NCI-H2196 treated with DMSO at 0.1 percent for 48 hours (cell line): ENCODE measurements around the gene WIPF1.

ENCODE experiments used
- DNase-seq: peaks from one replicate; lab custom pipeline; 2025; ENCODE audit not compliant: unreplicated experiment; lab: John Stamatoyannopoulos, UW

WIPF1 gene

DNA sequence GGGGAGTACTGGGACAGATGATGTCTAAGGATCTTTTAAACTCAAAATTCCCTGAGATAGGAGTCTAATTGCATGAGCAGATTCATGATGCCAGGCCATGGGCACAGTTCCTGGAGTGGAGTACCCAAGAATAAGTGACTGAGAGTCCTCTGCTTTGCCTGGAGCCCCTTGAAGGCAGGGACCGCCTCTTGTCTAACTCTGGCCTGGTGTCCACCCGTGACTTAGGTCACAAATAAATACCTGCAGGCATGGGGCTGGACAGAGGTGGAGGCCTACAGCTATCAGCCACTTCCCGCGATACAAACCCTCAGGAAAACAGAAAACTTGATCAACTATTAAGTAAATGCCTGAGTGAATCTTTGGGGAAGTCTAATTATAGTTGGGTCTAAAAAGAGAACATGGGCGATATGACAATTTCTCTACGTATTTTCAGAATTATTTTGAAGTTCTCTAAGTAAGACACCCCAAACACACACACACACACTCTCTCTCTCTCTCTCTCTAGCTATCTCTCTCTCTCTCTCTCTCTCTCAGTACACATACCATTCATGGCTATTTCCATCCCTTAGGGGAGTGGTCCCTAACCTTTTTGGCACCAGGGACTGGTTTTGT, 1.8 kb upstream of the WIPF1 start:
- no peak for DNase-seq

DNA sequence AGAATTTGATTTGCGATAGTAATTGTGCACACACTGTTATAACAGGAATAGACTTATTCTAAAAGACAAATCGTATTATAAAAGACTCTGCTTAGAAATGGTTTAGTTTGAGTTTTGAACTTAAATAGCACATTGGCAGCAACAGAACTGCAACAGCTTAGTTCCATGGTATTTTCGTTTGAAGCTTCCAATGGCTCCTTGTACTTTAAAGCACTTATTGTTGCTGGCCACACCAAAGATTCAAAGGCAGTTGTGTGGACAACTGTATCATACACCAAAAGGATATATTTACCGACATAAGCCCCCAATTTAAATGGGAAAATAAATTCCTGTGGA, 627 bp downstream of the WIPF1 start:
- no peak for DNase-seq

DNA sequence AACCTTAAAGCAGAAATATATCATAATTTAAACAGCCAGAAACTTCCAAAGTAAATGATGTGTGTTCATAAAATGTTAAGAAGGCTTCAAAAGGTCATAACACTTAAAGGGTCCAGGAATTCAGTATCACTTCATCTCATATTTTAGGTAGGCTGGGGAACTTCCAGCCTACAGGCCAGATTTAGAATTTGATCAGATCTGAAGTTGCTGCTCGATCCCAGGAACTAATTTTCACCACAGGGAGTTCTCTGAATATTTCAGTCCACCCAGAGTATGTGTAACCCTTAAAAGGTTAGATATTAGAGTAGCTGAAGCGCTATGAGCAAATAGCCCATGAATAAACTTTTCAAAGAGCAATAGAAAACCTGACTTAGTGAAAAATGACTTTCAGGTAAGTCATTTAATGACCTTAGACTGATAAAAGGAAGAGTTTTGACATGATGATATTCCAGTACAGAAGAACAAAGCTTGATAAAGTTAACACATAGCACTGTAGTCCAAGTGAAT, 1.7 kb downstream of the WIPF1 start:
- no peak for DNase-seq

DNA sequence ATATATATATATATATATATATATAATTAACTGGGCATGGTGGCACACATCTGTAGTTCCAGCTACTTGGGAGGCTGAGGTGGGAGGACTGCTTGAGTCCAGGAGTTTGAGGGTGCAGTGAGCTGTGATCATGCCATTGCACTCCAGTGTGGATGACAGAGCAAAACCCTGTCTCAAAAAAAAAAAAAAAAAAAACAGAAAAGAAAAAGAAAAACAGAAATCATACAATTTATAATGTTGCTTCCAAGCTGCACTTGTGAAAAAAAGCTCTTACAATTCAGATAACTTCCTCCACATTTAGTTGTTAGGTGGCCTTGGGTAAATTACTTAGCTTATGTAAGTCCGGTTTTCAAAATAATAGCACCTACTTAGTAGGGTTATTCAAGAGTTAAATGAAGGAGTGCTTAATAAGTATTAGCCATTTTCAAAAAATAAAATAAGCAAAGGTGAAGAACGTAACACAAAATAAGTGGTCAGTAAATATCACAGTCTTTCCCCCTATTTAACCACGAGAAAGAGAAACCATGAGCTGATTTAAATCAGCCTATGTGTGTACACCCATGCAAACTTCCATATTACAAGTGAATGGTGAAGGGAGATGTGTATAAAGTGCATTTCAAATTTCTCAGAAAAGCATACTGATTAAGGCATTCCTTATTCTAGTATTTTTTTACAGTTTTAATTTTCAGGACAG, 2.3 kb downstream of the WIPF1 start:
- no peak for DNase-seq

DNA sequence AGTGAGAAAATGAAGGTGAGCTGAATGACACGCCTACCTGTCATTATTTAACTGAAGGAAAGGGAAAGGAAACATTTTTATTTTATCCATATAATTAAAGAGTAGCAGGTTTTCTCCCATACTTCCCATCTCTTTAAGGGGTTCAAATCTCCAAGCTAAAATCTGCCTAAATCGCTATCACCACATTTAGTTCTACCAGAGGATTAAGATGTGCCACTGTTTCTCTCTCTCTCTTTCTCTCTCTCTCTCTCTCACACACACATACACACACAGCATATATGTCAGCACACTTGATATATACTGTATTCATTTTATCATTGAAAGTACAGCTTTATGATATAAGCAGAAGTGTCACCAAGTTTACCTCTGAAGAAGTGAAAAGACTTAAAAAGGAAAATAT, 3.1 kb downstream of the WIPF1 start:
- DNase-seq, result no peak

DNA sequence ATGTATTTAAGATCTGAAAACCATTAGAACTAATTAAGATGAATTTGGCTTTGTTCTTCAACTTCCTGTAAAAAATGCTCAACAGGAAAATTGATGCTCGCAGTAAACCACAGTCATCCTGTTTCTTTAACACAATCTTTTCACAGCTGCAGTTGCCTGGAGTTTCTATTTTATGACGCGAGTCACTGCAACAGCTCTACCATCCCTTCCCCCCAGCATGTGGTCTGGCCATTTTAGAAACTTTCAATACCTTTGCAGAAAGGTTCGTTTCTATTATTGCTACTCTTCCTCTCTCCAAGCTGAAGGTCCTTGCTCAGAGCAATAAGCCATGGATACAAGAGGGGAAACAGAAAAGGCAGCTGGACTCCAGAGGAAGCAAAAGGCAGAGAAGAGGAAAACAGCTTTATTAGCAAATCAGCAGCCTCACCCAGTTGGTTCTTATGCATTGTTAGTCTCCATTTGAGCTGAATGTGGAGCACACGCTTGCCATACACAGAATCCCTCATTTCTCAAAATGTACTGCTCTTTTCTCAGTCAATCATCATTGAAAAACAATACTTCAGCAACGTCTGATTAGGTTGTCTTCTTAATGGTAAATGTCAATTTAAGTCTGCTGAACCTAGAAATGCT, 3.9 kb downstream of the WIPF1 start:
- no peak for DNase-seq

DNA sequence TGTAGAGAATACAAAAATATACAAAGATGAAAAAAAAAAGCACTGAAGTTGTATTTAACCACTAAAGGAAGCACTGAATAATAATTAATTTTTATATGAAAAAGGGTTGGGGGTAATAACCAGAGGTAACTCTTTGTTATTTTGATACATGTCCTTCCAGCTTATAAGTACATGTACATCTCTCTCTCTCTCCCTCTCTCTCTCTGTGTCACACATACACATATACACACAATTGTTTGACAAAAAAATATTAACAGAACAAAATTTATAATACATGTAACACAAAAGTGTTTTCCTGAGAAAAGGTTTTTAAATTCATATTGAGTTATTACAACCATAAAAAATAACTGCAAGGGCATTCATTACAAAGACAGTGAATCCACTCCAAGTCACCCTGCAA, 4.6 kb downstream of the WIPF1 start:
- DNase-seq, result no peak

DNA sequence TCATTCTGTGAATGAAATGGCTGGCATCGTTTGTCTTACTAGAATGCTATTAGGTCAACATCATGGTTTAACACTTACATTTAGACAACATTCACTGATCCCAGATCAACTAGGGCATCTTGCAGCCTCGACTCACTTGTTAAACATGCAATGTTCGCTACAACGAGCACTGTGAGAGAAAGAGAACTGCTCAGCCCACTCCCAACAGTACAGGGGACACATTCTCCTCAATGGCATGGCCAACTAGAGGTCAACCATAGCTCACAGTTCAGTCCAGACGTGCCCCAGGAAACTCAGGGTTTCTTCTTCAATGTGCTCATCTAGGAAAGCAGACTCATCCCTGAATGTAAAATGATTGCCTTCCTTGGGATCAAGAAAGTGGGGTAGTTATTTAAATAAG, 5.9 kb downstream of the WIPF1 start:
- DNase-seq, result no peak

DNA sequence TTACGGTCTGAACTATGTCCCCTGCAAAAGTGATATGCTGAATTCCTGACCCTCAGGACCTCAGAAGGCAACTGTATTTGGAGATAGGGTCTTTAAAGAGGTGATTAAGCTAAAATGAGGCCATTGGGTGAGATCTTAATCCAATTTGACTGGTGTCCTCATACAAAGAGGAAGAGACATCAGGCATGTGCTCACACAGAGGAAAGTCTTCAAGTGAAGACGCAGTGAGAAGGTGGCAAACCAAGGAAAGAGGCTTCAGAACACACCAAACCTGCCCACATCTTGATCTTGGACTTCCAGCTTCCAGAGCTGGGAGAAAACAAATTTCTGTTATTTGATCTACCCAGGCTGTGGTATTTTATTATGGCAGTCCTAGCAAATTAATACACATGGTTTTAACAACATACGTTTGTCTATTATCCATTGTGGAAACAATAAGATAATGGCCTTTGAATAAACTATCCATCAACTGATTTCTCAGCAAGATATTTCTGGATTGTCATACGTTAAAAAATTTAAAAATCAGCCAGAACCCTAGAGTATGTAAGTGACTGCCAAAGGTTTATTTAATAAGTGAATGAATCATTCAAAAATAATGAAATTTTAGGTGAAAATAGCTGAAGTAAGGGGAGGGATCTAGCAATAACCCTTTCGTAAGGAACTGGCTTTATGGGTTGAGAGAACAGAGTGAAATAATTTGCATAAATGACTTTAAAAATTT, 6.5 kb downstream of the WIPF1 start:
- DNase-seq, result no peak

DNA sequence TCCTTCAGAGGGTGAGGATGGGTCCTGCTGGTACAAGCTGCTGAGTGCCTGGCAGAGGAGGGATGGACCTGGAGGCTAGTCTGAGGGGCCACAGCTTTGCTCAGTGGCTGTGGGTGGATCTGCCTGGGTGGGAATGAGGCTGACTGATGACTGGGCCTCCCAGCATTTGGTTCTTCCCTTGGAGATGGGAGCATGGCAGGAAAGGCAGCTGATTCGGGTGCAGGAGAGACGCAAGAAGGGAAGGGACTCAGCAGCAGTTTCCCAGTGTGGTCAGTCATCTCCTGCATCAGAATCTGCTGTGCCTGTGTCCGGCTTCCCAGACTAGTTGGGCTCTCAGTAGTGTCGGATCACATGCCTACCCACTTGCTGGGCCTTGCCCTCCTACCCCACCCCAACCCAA, 7.3 kb downstream of the WIPF1 start:
- DNase-seq, result no peak

DNA sequence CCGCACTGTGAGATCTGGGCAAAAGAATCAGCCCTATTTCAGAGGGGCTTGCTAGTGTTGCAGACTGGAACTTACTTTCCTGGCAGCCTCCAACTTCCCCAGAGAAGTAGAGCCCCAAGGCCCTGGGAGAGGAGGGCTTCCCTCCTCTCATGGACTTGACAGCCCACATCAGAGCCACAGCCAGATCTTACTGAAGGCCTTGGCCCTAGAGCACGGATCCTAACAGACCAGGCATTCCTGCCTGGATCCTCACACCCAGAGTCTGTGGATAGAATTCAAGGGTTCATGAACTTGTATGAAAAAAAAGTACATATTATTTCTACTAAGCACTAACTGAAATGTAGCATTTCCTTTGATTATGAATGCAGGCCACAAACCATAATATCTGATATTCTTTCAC, 8.3 kb downstream of the WIPF1 start:
- no peak for DNase-seq

DNA sequence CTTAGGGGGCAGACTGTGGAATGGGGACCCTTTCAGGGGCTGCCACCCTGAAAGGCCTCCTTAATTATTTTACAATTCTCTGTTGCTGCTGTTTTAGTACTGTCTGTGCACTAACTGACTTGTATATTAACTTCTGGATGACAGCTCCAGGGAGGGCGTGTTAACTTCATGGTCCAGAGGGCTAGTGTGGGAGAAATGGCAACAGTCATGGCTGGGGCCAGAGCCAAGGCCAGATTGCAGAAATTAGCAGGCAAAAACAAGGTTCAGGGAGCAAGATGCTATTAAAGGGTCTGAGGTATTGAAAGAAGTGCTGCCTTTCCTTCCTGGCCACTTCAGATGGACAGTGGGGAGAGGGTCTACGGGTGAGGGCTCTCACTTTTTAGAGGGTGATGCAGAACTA, 9.1 kb downstream of the WIPF1 start:
- no peak for DNase-seq

DNA sequence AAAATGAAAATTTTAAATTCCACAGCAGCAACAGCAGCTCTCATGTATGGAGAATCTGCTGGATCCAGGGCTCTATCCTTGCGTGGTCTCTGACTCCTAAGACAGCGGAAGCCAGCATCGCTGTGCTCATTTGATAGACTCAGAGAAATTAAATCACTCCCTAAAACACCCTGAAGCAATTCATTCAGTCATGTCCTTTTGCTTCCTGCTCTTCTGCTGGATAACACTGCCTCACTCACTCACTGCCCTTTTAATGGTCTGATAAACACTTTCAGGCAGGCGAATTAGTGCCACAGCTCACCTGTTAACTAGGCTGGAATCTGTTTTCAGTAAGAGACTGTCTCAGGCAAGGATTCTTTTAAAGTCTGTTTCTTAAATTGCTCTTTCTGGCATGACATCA, 10.0 kb downstream of the WIPF1 start:
- DNase-seq, result no peak

DNA sequence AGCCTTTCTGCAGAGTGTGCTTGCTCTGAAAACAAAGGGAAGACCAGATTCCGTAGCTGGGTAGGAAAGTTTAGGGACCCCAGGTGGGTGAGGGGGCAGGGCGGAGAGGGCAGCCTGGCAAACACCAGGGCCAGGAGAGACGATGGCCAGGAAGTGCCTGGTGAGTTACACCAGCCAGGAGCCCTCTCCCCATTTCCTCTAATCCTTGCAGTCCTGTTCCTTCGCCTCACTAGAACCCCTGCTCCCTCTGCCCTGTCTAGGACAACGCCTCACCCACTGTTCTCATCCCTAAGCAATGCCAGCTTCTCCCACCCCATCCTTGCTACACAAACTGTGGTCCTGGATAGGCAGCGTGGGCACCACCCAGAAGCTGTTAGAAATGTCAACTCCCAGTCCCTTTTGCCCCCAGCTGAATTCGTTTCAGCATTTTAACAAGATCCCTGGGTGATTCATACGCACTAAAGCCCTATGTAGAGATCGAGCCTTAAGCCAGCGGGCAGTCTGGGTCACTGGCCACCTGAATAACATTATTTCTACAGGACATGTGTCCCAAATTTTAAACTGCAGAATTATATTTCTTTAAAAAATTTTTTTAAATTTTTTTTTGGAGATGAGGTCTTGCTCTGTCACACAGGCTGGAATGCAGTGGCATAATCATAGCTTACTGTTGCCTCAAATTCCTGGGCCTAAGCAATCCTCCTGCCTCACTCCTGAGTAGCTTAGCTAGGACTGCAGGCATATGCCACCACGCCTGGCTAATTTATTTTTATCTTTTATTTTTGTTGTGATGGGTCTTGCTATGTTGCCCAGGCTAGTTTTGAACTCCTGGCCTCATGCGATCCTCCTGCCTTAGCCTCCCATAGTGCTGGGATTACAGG, 10.9 kb downstream of the WIPF1 start:
- DNase-seq, result no peak

DNA sequence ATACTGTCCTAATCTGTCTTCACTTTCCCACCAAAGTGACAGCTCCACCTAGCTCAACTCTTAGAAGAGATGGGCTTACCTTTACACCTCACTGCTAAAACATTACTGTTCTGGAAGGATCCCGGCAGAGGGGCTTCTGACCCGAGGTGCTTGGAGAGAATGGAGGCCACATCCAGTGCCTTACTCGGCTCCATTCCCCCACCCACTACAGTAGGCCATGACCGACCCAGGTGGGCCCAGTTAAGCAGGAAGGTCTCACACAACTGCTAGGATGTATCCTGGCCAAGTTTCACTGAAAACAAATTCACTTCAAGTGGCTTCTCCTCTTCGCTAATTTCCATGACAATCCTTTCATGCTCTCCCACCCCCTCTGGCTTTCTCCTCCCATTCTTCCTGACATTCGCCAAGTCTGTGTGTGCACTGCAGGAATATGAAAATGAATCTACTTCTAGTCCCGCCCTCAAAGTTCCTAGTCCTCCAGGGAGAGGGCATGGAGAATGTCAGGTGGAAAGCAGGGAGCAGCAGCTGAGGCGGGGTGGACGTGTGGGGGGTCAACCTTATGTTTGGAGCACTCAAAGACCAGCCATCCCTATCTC, 11.8 kb downstream of the WIPF1 start:
- no peak for DNase-seq

DNA sequence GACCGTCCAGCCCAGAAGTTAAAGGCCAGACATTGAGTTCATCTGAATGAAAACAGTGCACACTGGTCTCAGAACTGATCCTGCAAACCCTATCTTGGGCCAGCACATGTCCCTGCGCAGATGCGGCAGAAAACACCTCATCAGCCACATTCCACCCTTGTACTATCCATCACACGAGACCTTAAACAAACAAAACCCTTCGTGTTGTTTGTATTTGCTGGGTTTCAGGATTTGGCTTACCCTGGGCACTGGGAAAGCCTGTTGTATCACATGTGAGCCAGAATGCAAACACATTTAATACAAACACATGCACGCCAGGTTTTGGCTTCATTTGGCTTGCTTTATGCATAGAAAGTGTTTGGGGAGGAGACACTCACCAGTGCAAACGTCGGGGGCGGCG, 12.5 kb downstream of the WIPF1 start:
- DNase-seq, result peak; percentile 32

DNA sequence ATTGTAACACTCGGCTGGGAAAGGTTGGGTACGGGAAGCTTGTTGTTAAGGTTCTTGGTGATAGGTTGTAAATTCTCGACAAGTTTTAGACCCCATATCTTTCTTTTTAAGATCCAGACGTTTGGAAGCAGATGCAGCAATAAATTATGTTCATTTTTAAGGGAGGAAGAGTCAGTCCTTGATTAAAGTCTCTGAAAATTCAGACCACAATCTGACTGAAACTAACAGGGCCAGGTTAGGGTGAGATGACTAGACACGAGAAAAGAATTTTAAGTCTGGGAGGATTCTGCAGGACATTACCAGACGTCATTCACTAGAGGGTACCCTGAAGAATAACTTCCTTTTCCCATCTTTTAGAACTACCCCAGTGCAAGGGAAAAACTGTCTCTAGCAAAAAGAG, 16.1 kb downstream of the WIPF1 start:
- DNase-seq, result no peak

DNA sequence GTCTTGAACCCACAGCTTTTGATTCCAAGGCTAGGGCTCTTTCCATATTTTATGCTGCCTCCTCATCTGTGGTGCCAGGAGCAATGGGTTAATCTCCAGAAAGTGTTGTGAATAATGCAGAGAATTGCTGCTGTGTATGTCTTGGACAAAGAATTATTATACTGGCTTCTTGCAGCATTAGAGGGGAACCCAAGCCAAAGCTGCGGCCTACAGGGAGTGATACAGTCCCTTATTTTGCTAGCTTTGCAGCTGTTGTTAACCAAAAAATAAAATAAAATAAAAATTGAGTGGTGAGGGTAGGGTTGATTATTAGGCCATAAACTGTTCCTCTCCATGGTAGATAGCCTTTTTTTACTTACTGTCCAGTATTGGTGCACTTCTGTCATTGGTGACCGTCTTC, 16.7 kb downstream of the WIPF1 start:
- no peak for DNase-seq

DNA sequence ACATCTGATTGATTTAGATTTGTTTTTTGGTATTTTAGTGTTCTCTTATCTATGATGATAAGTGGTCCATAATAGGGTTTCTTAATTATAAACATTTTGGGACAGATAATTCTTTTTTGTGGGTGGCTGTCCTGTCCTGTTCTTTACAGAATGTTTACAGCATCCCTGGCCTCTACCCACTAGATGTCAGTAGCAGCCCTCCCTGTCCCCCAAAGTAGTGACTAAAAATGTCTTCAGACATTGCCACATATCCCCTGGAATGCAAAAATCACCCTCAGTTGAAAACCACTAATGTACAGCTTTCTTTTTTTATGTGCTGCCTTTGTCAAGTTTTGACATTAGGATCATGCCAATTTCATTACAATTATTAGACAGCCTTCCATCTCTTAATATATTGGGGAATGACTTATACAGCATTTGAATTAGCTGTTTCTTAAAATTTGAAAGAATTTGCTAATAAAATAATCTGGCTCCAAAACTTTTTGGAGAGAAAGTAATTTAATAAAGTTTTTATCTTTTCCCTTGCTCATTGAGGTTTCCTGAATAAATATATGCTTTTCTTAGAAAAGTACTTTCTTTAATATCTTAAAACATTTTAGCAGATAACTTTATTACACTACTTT, 19.5 kb downstream of the WIPF1 start:
- DNase-seq, result no peak

DNA sequence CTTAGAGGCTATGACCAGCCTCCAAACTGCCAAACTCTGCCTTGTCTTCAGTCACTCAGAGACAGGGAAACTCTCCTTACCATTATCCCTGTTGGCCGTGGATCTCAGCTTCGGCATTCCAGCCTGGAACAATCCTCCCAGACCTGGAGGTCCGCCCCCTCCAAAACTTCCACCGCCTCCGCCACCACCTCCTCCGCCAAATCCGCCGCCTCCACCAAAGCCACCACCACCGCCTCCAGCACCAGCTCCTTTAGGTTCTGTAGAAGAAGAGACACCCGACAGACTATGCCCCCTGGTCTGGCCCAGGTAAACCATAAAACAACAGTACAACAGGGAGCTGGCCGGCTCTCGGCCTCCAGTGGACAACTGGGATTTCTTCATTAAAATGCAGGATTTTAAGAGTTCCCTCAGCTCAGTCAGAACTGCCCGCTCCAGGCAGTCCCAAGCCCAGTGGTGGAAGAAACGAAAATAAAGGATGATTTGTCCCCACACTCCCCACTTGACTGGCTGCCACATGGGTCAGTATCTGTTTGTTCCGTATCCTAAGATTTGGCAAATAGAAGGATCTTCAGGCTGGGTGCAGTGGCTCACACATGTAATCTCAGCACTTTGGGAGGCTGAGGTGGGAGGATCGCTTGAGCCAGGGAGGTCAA, 22.4 kb downstream of the WIPF1 start:
- no peak for DNase-seq
